Effector memory CD4-positive, alpha-beta T cell (primary cell): ENCODE results near the gene PLPP1.

ENCODE experiments used
- DNase-seq, 3 donors: peaks; one replicate each; pipeline ENCODE4 v3.0.0-alpha.2; 2020
- H3K27ac ChIP-seq: 2 replicates; pipeline ENCODE4 v1.7.0; 2013; ENCODE audit warnings: mild to moderate bottlenecking, low read length, moderate library complexity; ENCODE audit not compliant: insufficient read depth, poor library complexity, severe bottlenecking
- H3K27me3 ChIP-seq: replicated peaks from 2 replicates; pipeline ENCODE4 v1.7.0; 2013; ENCODE audit warnings: mild to moderate bottlenecking, low read length; ENCODE audit not compliant: insufficient read depth, control insufficient read depth, poor library complexity, severe bottlenecking
- H3K36me3 ChIP-seq: 2 replicates; pipeline ENCODE4 v1.7.0; 2013; ENCODE audit warnings: mild to moderate bottlenecking, low read length, moderate library complexity; ENCODE audit not compliant: control insufficient read depth, insufficient read depth
- H3K4me1 ChIP-seq: 2 replicates; pipeline ENCODE4 v1.7.0; 2013; ENCODE audit warnings: low read length, mild to moderate bottlenecking; ENCODE audit not compliant: control insufficient read depth, insufficient read depth, poor library complexity, severe bottlenecking
- H3K4me3 ChIP-seq: 2 replicates; pipeline ENCODE4 v1.7.0; 2013; ENCODE audit warnings: low read length, low read depth, mild to moderate bottlenecking; ENCODE audit not compliant: insufficient read depth, poor library complexity, severe bottlenecking
- H3K9me3 ChIP-seq: 2 replicates; pipeline ENCODE4 v1.7.0; 2013; ENCODE audit warnings: mild to moderate bottlenecking, low read length, moderate library complexity; ENCODE audit not compliant: control insufficient read depth

Gene PLPP1

GRCh38 chr5:55463613-55464012, 71.2 kb downstream of the PLPP1 start:
- Histone ChIP-seq H3K27ac (no peak overlapping the region), H3K9me3 (no peaks in the 10 kb centered on the region), H3K4me1 (no peaks in the 10 kb centered on the region), H3K36me3 (no peaks in the 10 kb centered on the region), H3K4me3 (no peak overlapping the region), H3K27me3 (no peaks in the 10 kb centered on the region)
- no peak for DNase-seq

GRCh38 chr5:55459572-55459971, 75.2 kb downstream of the PLPP1 start:
- no peak overlapping the region for H3K4me3 ChIP-seq
- H3K9me3 ChIP-seq = no peaks in the 10 kb centered on the region
- no peaks in the 10 kb centered on the region for H3K27me3 ChIP-seq
- H3K4me1 ChIP-seq = no peaks in the 10 kb centered on the region
- H3K36me3 ChIP-seq = no peaks in the 10 kb centered on the region
- no peak overlapping the region for H3K27ac ChIP-seq
- DNase-seq = no peak

- Histone ChIP-seq H3K27me3 (no peaks in the 10 kb centered on the region), H3K27ac (no peak overlapping the region), H3K9me3 (no peaks in the 10 kb centered on the region), H3K36me3 (no peaks in the 10 kb centered on the region), H3K4me3 (no peak overlapping the region), H3K4me1 (no peaks in the 10 kb centered on the region)
- DNase-seq = no peak
Observed at GRCh38 chr5:55456216-55456895, 78.4 kb downstream of the PLPP1 start.

- H3K27me3 ChIP-seq = no peaks in the 10 kb centered on the region
- no peak for DNase-seq
Observed at GRCh38 chr5:55454282-55454681, 80.5 kb downstream of the PLPP1 start.

GRCh38 chr5:55453211-55453610, 81.6 kb downstream of the PLPP1 start:
- H3K4me3 ChIP-seq = no peak overlapping the region
- no peak for DNase-seq
- H3K27ac ChIP-seq = no peak overlapping the region
- H3K36me3 ChIP-seq = no peaks in the 10 kb centered on the region
- H3K9me3 ChIP-seq = no peaks in the 10 kb centered on the region
- H3K4me1 ChIP-seq = no peaks in the 10 kb centered on the region
- H3K27me3 ChIP-seq = no peaks in the 10 kb centered on the region

More at GRCh38 chr5:55454282-55454681, 80.5 kb downstream of the PLPP1 start:
- Histone ChIP-seq H3K36me3 (no peaks in the 10 kb centered on the region), H3K27ac (no peak overlapping the region), H3K4me1 (no peaks in the 10 kb centered on the region), H3K4me3 (no peak overlapping the region), H3K9me3 (no peaks in the 10 kb centered on the region)

GRCh38 chr5:55451976-55452375, 82.8 kb downstream of the PLPP1 start:
- no peaks in the 10 kb centered on the region for H3K4me1 ChIP-seq
- DNase-seq = no peak

GRCh38 chr5:55450050-55450765, 84.6 kb downstream of the PLPP1 start:
- Histone ChIP-seq H3K4me1 (no peaks in the 10 kb centered on the region), H3K4me3 (no peak overlapping the region), H3K9me3 (no peaks in the 10 kb centered on the region), H3K36me3 (no peaks in the 10 kb centered on the region), H3K27me3 (no peaks in the 10 kb centered on the region), H3K27ac (no peak overlapping the region)
- DNase-seq = no peak

More at GRCh38 chr5:55451976-55452375, 82.8 kb downstream of the PLPP1 start:
- no peak overlapping the region for H3K27ac ChIP-seq
- H3K4me3 ChIP-seq = no peak overlapping the region
- no peaks in the 10 kb centered on the region for H3K36me3 ChIP-seq
- no peaks in the 10 kb centered on the region for H3K9me3 ChIP-seq
- H3K27me3 ChIP-seq = no peaks in the 10 kb centered on the region

- Histone ChIP-seq H3K9me3 (no peaks in the 10 kb centered on the region), H3K4me1 (no peaks in the 10 kb centered on the region), H3K27ac (no peak overlapping the region), H3K4me3 (no peak overlapping the region), H3K36me3 (no peaks in the 10 kb centered on the region), H3K27me3 (no peaks in the 10 kb centered on the region)
- no peak for DNase-seq
Observed at GRCh38 chr5:55446640-55447351, 88.0 kb downstream of the PLPP1 start.

- Histone ChIP-seq H3K4me1 (no peaks in the 10 kb centered on the region), H3K27ac (no peak overlapping the region), H3K36me3 (no peaks in the 10 kb centered on the region), H3K9me3 (no peaks in the 10 kb centered on the region), H3K27me3 (no peaks in the 10 kb centered on the region), H3K4me3 (no peak overlapping the region)
- no peak for DNase-seq
Observed at GRCh38 chr5:55445791-55446190, 89.0 kb downstream of the PLPP1 start.

- Histone ChIP-seq H3K36me3 (no peaks in the 10 kb centered on the region), H3K4me3 (no peak overlapping the region), H3K9me3 (no peaks in the 10 kb centered on the region), H3K27ac (no peak overlapping the region), H3K27me3 (no peaks in the 10 kb centered on the region), H3K4me1 (peaks cover 8% of the 10 kb centered on the region)
- DNase-seq = no peak
Observed at GRCh38 chr5:55441954-55442353, 92.8 kb downstream of the PLPP1 start.
